GM18519 (cell line): ENCODE data around the gene PTPN12.
A peak's percentile ranks its signal among the peaks of the same experiment; 100 is the strongest.
"Not testable (repeated sequence)": the region's sequence is repeated elsewhere in the genome, so short reads cannot be mapped to it uniquely, and the experiment has no call there.

Experiments used
- ATAC-seq: cut with Tn5 transposase; IDR thresholded peaks from one replicate; pipeline ENCODE4 v1.9.1; 2021; ENCODE audit warnings: mild to moderate bottlenecking, moderate library complexity; ENCODE audit not compliant: unreplicated experiment, low FRiP score

PTPN12 gene

DNA sequence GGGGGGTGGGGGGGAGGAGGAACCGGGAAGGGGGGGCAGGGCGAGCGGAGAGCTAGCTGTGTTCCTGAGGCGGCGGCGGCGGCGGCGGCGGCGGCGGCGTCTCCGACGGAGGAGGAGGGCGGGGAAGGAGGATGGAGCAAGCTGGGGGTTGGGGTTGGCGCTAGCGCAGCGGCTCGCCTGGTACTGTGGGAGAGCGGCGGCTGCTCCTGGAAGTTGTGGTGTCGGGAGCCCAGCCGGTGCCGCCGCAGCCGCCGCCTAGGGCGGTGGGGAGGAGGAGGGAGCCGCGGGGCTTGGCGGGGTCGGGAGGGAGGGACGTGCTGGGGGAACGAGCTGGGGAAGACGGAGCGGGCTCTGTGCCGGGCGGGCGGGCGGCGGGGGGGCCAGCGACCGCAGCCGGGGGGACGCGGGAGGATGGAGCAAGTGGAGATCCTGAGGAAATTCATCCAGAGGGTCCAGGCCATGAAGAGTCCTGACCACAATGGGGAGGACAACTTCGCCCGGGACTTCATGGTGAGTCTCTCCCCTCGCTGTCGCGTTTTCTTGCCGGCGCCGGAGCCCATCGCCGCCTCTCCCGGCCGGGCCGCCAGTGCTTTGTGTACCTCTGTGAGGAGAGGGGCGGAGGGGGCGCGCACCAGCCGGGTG, at the start of gene PTPN12:
Gene PTPN12, plus strand, starts transcription at position 160 of the 642 bp plus-strand sequence. Its CDS starts 252 bp downstream, at position 412.
- peak; percentile 17 for ATAC-seq

DNA sequence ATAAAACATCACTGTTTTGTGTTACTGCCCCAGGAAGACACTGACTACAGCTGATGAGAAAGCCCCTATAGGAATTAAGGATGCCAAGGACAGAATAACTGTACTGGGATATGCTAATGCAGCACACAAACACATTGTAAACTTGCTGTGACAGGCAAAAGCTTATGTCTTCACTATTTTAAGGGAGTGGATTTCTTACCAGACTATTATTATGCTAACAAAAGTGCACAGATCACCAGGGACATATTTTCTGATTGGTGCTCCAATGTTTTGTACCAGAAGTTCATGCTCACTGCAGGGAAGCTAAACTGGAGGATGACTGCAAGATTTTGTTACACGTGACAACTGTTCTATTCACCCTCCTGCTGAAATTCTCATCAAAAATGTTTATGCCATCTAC, 48.1 kb upstream of the PTPN12 start:
- no peak for ATAC-seq

DNA sequence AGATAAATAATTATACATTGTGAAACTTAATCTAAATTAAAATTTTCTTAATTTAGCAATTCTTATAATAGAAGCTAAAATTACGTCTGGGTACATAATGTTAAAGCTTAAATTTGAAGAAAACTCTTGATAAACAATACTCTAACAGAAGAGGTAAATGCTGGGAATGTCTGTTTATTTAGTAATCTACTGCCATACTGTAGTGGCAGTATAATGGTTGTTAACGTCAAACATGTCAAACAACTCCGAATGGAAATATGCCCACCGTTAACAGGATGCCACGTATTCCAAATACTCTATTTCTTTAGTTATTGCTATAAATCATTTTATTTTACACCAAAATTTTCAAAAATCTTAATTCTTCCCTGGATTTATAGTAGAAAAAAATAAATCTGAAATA, 40.0 kb upstream of the PTPN12 start:
- no peak for ATAC-seq

DNA sequence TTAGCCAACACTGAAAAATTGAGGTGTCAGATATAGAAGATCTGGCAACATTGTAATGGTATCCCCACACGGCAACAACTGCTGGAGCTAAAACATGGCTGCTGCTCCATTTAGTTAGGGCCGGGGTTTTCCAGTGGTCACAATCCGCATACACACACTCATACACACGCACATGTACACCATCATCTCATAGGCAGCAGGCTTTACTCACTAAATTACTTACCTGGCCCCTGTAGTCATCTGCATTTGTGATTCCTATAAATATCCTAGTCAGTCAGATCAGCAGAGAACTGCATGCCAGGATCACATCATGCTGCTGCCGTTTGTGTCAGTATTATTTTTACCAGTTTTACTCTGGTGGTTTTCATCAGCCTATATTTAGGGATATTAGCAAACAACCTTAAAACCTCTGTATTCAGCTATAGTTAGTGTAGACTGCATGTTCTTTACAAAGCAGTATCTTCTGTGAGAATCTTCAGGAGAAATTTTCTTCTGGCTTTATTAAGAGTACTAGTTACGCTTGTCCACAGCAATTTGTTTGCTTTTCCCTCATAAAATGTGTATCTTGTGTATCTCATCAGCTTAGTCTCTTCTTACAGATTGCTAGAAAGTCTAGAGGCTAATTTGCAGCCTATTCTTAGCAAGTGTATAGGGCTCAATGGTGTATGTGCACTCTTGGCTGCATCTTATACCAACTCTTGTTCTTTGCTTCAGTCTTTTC, 38.3 kb upstream of the PTPN12 start:
- ATAC-seq, result no peak

DNA sequence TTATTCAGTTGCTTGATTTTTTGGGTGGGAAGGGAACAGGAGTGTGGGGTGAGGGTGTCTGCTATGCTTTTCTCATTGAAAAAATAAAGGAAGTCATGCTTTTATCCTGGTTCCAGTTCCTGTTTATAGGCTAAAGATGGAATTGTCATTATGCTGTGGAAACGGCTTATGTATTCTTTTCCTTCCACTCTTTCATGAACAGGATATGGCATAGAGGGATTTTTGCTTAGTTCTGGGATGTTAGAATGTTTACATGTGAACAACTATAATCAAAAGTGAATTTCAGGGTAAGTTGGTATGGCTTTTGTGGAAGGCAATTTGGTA, 35.9 kb upstream of the PTPN12 start:
- ATAC-seq, result no peak

DNA sequence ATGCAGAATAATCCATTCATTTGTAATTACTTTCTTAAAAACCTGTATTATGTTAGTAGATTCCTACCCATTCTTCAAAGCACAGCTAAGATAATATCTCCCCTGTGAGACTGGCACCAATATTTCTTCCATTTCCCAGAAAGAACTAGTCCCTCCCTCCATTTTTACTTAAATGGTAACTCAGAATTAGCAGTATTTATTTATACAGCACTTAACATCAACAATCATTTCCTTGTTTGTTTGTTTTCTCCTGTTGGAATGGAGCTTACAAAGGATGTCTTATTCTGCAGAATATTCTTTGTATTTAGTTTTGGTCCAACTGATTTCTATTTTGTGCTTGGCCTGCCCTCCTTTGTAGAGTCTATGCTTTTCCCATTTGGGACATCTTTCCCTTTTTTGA, 32.1 kb upstream of the PTPN12 start:
- no peak for ATAC-seq

DNA sequence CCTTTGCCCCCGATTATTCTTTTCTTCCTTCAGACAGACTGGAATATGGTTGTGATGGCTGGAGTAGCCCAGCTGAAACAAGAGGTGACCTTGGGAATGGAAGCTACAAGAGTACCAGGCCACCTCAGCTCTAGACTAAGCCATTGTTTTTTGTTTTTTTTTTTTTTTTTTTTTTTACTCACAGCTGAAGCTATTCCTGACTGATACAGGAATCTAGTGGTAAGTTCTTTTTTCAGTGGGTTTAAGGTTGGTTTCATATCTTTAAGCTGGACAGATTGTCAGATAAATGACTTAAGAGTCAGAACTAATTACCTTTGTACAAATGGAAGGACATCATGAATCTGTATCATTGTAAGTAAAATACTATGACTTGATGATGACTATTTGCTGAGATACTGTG, 30.2 kb upstream of the PTPN12 start:
- no peak for ATAC-seq

DNA sequence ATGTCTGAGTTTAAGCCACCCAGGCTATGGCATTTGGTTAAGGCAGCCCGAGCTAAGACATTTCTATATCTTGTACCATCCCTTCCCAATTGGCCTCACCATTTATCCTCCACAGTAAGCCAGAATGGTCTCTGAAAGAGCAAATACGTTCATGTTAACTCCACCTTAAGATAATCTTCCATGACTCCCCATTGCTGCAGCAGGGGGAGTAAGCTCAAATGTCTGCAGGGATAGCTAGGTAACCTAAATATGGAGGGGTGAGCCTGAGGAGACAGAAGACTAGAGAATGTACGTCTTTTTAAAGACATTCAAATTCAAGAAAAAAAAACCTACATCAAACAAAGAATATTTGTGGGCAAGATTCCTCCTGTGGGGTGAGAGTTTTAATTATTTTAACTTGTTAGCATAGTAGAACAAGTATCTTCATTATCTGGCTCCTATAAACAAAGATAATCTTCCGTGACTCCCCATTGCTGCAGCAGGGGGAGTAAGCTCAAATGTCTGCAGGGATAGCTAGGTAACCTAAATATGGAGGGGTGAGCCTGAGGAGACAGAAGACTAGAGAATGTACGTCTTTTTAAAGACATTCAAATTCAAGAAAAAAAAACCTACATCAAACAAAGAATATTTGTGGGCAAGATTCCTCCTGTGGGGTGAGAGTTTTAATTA, 24.0 kb upstream of the PTPN12 start:
- ATAC-seq, result not testable (repeated sequence)

DNA sequence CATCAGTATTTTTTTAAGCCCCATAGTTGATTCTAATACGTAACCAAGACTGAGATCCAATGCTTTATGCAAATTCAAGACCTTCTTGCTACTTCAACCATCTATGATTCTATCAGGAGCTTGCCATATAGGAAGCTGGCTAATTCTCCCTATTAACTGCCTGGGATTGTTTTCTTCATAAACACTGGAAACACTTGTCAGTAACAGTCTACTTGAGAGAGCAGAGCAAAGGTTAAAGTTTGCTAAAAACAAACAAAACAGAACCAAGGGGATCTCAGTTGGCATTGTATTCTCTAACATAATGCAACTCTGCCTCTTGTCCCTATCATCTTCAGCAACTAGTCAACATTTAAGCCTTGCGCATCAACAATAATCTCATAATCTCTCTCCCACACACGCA, 21.0 kb upstream of the PTPN12 start:
- ATAC-seq, result no peak

DNA sequence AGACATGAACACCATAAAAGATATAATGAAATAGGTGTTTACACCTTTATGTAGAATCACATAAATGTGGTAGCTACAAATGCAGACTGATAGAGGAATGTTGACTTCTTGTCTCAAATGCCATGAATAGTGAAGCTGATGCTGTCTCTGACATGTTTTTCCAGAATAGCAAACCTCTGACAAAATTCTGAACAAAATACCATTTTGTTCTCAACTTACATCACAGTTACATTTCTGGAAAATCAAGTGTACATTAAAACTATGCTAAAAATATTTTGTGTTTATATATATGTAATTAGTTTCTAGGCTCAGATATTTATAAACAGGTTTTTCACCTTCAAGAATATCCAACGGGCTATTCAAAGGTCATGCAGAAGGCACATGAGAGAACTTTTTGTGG, 16.8 kb upstream of the PTPN12 start:
- ATAC-seq, result no peak

DNA sequence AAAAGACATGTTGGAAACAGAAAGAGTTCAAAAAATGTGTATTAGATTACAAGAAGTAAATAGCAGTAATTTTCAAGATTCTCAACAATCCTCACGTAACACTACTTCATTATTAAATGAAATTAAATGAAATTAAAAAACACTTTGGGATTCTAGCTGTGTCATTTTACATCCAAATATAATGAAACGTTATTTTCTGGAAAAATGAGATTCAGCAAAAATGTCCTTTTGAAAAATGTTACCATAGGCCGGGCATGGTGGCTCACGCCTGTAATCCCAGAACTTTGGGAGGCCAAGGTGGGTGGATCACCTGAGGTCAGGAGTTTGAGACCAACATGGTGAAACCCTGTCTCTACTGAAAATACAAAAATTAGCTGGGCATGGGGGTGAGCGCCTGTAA, 15.6 kb upstream of the PTPN12 start:
- not testable (repeated sequence) for ATAC-seq

DNA sequence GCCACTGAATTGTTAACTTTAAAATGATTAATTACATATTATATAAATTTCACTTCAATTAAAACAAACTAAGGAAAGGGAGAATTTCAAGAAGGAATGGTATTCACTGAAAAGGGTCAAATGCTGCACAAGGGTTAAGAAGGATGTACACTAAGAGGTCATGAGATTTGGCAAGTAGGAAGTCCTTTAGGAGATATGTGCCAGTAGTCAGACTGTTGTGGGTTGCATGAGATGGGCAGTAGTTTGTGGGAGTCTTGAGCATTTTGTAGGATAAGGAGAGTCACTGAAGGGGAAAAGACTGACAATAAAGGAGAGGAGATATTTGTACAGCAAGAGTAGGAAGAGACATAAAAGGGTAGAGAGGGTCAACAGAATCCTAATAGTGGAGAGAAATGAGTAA, 12.4 kb upstream of the PTPN12 start:
- no peak for ATAC-seq

DNA sequence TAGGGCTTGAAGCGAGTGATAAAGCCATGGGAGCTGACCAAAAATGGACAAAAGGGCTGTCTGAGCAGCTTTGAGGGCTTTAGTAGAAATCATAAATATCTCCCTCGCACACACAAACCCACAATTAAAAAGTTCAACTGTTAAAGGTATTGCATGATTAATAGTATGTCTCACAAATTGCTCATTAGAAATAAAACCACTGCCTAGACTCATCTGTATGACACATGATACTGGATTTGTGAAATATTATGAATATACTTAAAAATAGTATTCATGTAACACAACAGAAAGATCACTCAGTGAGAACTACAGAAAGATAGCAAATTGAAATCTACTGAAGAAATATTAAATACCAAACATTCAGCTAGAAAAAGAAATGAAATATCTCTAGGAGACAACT, 11.9 kb upstream of the PTPN12 start:
- no peak for ATAC-seq

DNA sequence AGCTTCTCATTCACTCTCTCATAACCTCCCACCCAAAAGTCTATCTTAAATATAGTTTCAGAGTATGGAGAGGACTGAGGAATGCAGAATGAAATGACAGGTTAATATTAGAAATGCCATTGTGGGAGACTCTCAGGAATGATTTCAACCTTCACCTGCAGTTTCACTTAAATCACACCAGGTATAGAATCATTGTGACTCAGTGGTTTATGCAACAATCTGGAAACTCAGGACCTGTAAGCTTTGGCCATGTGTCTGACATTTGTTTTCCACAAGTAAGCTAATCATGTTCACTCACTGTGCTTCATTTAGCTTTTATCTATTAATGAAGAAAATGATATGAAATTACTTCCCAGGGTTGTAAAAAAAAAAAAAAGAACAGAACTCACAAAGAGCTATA, 8.7 kb upstream of the PTPN12 start:
- ATAC-seq, result no peak

DNA sequence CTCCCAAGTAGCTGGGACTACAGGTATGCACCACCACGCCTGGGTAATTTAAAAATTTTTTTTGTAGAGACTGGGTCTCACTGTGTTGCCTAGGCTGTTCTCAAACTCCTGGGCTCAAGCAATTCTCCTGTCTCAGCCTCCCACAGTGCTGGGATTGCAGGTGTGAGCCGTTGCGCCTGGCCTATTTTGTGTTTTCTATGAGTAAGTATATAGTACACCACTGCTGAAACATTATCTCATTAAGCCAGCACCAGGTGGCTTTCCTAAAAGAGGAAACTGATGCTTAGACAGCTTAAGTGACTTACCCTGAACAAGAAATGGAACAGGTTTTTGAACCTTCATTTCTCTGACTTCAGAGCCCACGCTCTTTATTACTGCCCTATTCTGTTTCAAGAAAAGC, 7.8 kb upstream of the PTPN12 start:
- no peak for ATAC-seq

DNA sequence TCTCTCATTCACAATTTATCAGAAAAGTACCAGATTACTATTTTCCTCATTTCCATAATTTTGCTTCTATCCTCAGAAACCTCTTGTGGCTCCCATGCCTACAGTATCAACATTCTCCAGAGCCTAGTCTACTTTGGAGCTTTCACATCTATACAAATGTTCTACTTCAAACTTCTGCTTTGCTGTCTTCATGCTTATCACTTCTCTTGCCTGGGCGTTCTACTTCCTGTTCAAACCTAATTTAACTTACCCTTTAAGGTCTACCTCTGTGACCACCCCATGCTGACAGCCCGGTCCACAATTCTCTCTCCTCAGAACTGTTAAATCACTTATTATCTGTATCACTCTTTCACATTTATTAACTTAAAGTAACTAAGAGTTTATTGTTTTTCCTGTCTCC, 6.1 kb upstream of the PTPN12 start:
- peak; percentile 56 for ATAC-seq

DNA sequence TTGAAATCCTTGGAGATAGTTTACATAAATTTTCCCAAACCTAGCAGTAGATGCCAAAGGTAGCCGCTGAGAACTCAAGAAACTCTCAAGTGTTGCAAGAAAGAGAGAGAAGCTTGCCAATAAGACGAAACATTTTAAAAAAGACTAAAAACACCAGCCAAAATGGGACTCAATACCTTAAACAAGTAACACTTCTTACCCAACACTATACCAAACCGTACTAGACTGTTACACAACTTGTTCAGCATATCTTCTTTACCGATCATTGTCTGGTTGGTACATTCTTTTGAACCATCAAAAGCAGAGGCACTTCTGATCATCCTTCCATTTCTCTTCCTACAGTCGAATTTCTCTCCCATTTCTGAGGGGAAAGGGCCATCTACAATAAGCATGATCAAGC, 4.8 kb upstream of the PTPN12 start:
- no peak for ATAC-seq

DNA sequence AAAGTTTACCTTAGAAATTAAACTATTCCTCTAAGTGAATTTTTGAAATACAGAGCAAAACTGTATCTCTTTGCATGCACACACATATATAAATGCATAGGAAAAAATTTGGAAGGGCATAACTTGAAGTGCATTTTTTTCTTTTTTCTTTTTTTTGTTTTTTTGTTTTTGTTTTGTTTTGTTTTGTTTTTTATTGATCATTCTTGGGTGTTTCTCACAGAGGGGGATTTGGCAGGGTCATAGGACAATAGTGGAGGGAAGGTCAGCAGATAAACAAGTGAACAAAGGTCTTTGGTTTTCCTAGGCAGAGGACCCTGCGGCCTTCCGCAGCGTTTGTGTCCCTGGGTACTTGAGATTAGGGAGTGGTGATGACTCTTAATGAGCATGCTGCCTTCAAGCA, 4.4 kb upstream of the PTPN12 start:
- not testable (repeated sequence) for ATAC-seq

DNA sequence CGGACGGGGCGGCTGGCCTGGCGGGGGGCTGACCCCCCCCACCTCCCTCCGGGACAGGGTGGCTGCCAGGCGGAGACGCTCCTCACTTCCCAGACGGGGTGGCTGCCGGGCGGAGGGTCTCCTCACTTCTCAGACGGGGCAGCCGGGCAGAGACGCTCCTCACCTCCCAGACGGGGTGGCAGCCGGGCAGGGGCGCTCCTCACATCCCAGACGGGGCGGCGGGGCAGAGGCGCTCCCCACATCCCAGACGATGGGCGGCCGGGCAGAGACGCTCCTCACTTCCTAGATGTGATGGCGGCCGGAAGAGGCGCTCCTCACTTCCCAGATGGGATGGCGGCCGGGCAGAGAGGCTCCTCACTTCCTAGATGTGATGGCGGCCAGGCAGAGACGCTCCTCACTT, 3.0 kb upstream of the PTPN12 start:
- not testable (repeated sequence) for ATAC-seq

DNA sequence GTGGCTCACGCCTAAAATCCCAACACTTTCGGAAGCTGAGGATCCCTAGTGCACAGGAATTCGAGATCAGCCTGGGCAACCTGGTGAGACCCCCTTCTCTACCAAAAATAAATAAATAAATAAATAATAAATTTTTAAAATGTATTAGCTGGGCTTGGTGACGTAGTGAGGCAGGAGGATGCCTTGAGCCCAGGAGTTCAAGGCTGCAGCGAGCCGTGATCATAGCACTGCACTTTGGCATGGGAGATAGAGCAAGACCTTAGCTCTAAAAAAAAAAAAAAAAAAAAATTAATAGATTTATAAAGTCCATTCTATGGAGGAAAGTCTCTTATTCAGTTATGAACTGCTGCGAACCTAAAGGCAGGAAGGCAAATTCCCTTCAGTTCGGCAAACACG, 1.1 kb upstream of the PTPN12 start:
- ATAC-seq, result no peak

DNA sequence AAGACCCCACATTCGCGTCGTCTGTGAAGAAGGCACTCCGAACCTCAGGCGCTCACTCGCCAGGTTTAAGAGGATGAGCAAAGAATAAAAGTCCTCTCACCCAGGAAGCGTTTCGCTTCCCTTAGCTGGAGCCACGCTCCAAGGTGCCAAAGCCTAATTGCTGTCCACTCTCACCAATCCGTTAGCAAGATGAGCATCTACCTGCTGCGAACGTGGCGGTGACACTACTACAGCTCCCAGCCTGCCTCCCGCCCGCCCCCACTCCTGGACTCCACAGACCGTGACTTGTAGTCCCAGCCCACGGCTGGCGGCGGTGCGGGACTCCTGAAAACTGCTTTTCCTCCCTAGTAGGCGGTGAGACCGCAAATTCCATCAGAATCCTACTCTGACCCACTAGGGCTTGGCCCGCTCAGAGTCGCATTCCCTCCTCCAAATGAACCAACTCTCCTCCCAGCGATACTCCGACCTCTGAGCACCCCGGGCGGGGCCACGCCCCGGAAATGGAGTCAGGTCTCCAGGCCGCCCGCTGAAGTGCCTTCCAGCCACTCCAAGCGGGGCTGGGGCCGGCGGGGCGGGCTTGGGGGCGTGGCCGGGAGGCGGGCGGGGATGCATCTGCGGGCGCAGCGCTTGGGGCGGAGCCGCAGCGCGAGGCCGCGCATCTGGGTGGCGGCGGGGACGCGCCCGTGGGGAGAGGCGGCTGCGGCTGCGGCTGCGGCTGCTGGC, 521 bp upstream of the PTPN12 start:
- peak; percentile 90 for ATAC-seq
